ENCODE measurements around the gene PHF2.
"Not testable (repeated sequence)": the region's sequence is repeated elsewhere in the genome, so short reads cannot be mapped to it uniquely, and the experiment has no call there.

Gene PHF2

DNA sequence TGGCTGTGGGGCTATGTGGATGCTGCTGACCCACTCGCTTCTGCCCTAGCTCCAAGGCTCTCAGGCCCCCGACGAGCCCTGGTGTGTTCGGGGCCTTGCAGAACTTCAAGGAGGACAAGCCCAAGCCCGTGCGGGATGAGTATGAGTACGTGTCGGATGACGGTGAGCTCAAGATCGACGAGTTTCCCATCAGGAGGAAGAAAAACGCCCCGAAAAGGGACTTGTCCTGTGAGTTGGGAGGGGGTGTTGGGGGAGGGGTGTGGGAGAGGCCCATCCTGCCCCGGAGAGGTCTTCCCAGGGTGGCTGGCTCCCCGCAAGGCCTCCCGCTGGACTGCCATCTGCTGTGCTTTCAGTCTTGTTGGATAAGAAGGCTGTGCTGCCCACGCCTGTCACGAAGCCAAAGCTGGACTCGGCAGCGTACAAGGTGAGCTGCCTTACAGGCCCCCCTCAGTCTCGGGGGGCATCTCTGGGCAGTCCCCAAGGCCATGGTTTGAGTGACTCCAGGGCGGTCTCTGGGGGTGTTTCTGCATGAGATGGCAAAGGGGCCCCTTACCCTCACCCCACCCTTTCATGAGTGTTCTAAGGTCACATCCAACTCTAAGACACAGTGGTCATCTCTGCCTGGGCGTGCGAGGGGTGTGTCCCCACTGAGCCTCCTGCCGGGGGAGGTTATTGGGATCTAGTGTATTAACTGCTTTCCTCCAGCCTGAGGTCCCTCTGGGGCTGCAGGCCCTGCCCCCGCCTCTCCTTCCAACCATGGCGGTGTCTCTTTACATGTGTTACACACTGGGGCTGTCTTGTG, 89.5 kb downstream of the PHF2 start:
- DNase-seq (ENCODE audit: low spot score): no peak

GRCh38 chr9:93666439-93666784, 90.0 kb downstream of the PHF2 start:
- DNase-seq (ENCODE audit: low spot score): not testable (repeated sequence)

DNA sequence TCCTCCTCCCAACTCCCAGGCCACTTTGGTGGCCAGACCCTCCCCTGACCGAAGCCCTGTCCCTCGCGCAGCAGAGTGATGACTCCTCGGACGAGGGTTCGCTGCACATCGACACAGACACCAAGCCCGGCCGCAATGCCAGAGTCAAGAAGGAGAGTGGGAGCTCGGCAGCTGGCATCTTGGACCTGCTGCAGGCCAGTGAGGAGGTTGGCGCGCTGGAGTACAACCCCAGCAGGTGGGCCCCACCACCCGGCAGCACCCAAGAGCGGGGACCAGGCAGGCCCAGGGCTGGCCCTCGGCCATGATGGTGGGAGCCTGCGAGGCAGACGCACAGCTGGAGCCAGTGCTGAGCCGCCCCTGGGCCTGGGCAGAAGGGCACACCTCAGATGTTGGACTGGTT, 90.6 kb downstream of the PHF2 start:
- DNase-seq (ENCODE audit: low spot score): no peak

DNA sequence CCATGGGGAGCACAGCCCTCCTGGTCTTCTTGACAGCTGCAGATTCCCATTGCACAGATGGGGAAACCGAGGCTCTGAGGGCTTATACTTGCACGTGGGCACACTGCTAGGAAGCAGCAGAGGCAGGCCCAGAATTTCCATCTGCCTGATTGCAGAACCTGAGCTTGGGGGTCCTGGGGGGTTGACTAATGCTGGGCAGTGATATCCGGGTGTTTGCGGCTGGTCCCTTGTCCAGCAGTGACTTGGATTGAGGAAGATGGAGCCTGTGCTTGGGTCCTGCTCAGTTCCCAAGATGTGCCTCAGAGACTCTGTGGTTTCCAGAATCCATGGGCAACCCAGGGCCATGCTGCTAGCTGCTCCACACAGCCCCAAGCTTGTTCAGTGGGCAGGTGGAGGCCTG, 91.2 kb downstream of the PHF2 start:
- DNase-seq (ENCODE audit: low spot score): no peak

- no peak for DNase-seq (ENCODE audit: low spot score)
These were observed 92.0 kb downstream of the PHF2 start for GRCh38 chr9:93668261-93668871.

- peak; percentile 45 for DNase-seq (ENCODE audit: low spot score)
These were observed 93.0 kb downstream of the PHF2 start for GRCh38 chr9:93669116-93669957.

DNA sequence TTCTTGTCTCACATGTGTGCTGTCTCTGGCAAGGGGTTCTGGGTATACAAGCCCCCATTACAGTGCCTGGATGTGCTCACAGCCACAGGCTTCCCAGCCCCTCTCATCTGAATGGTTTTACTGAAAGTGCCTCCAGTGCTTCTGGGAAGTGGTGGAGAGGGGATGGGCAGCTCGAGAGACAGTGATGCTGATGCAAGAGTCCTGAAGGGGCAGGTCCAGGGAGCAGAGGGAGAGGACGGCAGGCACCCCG, 93.5 kb downstream of the PHF2 start:
- DNase-seq (ENCODE audit: low spot score): no peak

- peak; percentile 75 for DNase-seq (ENCODE audit: low spot score)
These were observed 94.0 kb downstream of the PHF2 start for GRCh38 chr9:93670208-93671019.

DNA sequence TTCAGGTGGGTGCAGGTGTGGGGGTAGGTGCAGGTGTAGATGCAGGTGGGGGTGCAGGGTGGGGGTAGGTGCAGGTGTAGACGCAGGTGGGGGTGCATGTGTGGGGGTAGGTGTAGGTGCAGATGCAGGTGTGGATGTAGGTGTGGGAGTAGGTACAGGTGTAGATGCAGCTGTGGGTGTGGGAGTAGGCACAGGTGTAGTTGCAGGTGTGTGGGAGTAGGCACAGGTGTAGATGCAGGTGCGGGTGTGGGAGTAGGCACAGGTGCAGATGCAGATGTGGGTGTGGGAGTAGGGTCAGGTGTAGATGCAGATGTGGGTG, 94.6 kb downstream of the PHF2 start:
- no peak for DNase-seq (ENCODE audit: low spot score)

DNA sequence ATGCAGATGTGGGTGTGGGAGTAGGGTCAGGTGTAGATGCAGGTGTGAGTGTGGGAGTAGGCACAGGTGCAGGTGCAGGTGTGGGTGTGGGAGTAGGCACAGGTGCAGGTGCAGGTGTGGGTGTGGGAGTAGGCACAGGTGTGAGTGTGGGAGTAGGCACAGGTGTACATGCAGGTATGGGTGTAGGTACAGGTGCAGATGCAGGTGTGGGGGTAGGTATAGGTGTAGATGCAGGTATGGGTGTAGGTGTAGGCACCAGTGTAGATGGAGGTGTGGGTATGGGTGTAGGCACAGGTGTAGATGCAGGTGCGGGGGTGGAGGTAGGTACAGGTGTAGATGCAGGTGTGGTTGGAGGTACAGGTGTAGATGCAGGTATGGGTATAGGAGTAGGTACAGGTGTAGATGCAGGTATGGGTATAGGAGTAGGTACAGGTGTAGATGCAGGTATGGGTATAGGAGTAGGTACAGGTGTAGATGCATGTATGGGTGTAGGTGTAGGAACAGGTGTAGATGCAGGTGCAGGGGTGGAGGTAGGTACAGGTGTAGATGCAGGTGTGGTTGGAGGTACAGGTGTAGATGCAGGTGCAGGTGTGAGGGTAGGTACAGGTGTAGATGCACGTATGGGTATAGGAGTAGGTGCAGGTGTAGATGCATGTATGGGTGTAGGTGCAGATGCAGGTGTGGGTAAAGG, 96.1 kb downstream of the PHF2 start:
- not testable (repeated sequence) for DNase-seq (ENCODE audit: low spot score)

DNA sequence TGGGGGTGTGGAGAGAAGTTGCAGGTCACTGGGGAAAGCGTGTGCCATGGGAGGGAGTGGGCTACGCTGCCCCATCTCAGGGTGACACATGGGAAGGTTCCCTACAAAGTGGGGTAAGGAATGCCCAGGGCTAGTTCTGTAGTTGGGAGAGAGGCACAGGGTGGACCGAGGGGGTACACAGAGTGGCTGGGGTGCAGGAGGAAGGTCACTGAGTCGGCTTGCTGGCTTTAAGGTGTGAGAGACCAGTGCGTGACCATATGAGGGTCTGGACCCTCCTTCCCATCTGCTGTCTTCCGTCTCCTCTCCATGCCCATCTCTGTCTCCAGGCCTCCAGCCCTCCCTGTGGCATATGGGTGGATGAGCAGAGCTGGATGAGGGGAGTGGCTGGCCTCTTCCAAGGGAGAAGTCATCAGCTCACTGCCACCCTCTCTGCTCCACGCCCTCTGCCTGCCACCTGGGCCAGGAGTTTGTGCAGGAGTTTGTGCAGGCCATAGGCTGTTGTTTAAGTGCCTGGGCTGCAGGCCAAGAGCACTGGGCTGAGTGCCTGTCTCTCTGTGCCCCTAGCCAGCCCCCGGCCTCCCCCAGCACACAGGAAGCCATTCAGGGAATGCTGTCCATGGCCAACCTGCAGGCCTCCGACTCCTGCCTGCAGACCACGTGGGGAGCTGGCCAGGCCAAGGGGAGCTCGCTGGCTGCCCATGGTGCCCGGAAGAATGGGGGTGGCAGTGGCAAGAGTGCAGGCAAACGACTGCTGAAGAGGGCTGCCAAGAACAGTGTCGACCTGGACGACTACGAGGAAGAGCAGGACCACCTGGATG, 96.8 kb downstream of the PHF2 start:
- peak; percentile 54 for DNase-seq (ENCODE audit: low spot score)

- no peak for DNase-seq (ENCODE audit: low spot score)
These were observed 97.5 kb downstream of the PHF2 start for GRCh38 chr9:93673839-93674334.

DNA sequence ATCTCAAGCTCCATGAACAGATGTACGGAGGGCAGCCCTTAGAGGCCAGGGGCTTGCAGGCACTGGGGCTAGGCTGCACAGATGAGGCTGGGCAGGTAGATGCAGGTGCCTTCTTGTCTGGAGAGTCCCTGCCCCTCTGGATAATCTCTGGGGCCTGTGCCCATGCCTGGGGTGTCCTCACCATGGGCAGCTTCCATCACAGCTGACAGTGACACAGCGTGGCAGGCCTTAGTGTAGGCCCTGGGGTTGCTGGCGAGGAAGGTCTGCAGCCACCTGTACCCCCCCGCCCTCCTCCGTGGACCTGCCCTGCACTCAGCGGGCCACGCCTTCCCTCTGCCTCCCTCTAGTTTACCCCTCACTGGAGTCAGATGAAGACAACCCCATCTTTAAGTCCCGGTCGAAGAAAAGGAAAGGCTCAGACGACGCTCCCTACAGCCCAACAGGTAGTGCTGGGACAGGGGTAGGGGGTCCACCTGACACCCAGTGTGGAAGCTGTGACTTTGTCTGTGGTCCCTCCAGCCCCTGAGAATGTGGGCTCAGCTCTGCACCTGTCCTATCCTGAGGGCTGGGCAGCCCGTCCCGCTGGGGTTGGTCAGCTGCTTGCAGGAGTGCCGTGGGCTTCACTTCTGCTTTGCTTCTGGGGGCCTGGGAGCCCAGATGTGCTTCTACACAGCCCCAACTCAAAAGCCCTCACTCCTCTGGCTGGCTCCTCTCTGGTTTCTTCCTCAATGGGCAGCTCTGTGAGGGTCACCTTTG, 98.4 kb downstream of the PHF2 start:
- DNase-seq (ENCODE audit: low spot score): no peak

- DNase-seq (ENCODE audit: low spot score): no peak
These were observed 99.2 kb downstream of the PHF2 start for GRCh38 chr9:93675336-93676150.

DNA sequence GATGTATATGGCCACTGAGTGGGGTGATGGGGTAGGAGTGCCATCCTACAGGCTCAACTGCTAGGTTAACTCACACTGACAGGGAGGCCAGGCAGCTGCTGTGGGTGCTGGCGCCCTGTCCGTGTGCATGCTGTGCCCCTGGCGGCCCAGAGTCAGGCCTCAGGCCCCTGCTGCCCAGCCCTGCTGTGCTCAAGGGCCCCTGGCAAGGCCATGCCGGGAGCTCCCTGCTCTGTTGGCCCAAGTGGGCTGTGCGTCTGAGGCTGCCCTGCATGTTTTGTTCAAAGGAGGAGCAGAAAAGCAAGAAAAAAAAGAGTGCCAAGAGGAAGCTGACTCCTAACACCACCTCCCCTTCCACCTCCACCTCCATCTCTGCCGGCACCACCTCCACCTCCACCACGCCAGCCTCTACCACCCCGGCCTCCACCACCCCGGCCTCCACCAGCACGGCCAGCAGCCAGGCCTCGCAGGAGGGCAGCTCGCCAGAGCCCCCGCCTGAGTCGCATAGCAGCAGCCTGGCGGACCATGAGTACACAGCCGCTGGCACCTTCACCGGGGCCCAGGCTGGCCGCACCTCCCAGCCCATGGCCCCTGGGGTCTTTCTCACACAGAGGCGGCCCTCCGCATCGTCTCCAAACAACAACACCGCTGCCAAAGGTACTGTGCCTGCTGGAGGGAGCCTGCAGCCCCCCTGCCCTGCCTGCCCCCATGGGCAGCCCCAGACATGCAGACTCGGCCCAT, 100.1 kb downstream of the PHF2 start:
- no peak for DNase-seq (ENCODE audit: low spot score)

DNA sequence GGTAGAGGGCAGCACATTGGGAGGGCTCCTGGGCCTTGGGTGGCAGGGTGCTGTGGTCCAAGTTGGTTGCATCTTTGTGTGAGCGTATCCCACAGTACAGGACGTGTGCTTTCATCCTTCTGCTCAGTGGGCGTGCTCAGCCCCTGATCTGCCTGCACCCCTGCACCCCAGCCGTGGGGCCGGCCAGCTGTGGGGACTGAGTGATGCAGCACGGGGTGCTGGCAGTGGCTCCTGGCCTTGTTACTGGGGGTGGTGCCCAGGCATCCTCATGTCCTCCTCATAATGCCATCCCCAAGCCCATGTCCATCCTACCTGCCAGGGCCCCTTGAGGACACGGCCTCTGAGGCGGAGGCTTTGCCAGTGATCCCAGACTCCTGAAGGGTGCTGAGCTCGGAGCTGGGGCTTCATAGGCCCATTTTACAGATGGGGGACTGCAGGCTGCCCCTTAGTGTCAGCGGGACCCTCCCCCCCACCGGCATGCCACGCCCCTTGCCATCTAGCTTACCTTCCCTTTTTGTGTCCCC, 100.7 kb downstream of the PHF2 start:
- no peak for DNase-seq (ENCODE audit: low spot score)

DNA sequence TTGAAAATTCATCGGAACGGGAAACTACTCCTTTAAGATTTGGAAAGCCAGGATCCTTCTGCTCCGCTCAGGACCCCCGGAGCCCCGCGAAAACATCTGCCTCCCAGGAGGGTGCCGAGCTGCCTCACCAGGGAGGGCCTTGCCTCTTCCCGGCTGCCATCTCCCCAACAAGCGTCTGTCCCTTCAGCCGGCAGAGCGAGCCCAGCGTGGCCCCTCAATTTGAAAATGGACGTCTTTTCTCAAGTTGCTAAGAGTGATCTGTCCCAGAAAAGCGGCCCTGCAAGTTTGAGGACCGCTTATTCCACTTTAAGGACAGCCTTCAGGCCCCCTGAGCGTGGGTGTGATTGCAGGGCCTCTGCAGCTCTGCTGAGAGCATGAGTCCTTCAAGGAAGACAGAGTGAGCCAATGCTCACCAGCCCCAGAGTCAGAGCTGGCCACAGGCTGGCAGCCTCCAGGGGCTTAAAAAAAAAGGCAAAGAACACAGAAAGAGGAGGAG, 101.3 kb downstream of the PHF2 start:
- no peak for DNase-seq (ENCODE audit: low spot score)
